ENCODE measurements around the gene COL16A1.

Gene COL16A1

GRCh38 chr1:31695327-31695726 is 8.5 kb downstream of the COL16A1 start:
- Histone ChIP-seq H3K4me1 (ENCODE audit: insufficient read depth, low read length) (no peaks in the 10 kb centered on the region), H3K4me2 (ENCODE audit: insufficient read depth, low read length) (no peak overlapping the region), H3K27ac (ENCODE audit: low read length) (no peak overlapping the region), H3K9me3 (ENCODE audit: insufficient read depth, low read length, severe bottlenecking) (no peaks in the 10 kb centered on the region), H2AFZ (ENCODE audit: low read depth, low read length) (no peak overlapping the region), H3K79me2 (ENCODE audit: insufficient read depth, low read length) (no peaks in the 10 kb centered on the region), H4K20me1 (ENCODE audit: insufficient read depth, low read length) (no peaks in the 10 kb centered on the region; the same call in 1 of the 2 replicates), H3K27me3 (ENCODE audit: insufficient read depth, low read length, poor library complexity) (no peaks in the 10 kb centered on the region), H3K4me3 (ENCODE audit: low read depth in 1 of 2, low read length in 2 of 2) (no peak overlapping the region), H3K36me3 (ENCODE audit: insufficient read depth, low read length) (no peaks in the 10 kb centered on the region), H3K9ac (ENCODE audit: low read depth, low read length) (no peak overlapping the region)
- DNase-seq = no peak
- ATAC-seq (ENCODE audit: insufficient read depth, low read depth) = no peak
- TF ChIP-seq, protein P1, sequence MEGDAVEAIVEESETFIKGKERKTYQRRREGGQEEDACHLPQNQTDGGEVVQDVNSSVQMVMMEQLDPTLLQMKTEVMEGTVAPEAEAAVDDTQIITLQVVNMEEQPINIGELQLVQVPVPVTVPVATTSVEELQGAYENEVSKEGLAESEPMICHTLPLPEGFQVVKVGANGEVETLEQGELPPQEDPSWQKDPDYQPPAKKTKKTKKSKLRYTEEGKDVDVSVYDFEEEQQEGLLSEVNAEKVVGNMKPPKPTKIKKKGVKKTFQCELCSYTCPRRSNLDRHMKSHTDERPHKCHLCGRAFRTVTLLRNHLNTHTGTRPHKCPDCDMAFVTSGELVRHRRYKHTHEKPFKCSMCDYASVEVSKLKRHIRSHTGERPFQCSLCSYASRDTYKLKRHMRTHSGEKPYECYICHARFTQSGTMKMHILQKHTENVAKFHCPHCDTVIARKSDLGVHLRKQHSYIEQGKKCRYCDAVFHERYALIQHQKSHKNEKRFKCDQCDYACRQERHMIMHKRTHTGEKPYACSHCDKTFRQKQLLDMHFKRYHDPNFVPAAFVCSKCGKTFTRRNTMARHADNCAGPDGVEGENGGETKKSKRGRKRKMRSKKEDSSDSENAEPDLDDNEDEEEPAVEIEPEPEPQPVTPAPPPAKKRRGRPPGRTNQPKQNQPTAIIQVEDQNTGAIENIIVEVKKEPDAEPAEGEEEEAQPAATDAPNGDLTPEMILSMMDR (IDR thresholded peaks at IDR 0.05; ENCODE audit: borderline replicate concordance, extremely low read depth, low read length, poor library complexity, severe bottlenecking) = no peak
- TF ChIP-seq EZH2 (IDR thresholded peaks at IDR 0.05; ENCODE audit: borderline replicate concordance, low read depth, low read length, severe bottlenecking) = no peak

DNA sequence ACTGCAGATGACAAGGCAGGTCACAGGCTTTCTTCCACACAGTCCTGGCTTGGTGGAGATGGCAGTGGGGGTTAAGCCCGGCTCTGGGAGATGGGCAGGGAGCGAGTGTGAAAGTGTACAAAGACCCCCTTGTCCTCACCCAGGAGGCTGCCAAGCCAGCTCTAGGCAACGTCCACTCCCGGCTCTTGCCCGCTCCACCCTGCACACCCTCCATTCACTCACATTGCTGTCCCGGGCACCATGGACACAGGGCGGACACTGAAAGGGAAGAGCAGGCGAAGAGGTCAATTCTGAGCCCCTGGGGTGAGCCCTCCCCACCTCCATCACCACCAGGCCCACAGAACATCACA is 8.9 kb downstream of the COL16A1 start:
- Histone ChIP-seq H3K79me2 (ENCODE audit: insufficient read depth, low read length) (no peaks in the 10 kb centered on the region), H4K20me1 (ENCODE audit: insufficient read depth, low read length) (no peaks in the 10 kb centered on the region; the same call in 1 of the 2 replicates), H3K27me3 (ENCODE audit: insufficient read depth, low read length, poor library complexity) (no peaks in the 10 kb centered on the region), H3K4me1 (ENCODE audit: insufficient read depth, low read length) (no peaks in the 10 kb centered on the region), H2AFZ (ENCODE audit: low read depth, low read length) (no peak overlapping the region), H3K4me3 (ENCODE audit: low read depth in 1 of 2, low read length in 2 of 2) (no peak overlapping the region), H3K9ac (ENCODE audit: low read depth, low read length) (no peak overlapping the region), H3K9me3 (ENCODE audit: insufficient read depth, low read length, severe bottlenecking) (no peaks in the 10 kb centered on the region), H3K27ac (ENCODE audit: low read length) (no peak overlapping the region), H3K36me3 (ENCODE audit: insufficient read depth, low read length) (no peaks in the 10 kb centered on the region), H3K4me2 (ENCODE audit: insufficient read depth, low read length) (no peak overlapping the region)
- no peak for DNase-seq
- TF ChIP-seq EZH2 (IDR thresholded peaks at IDR 0.05; ENCODE audit: borderline replicate concordance, low read depth, low read length, severe bottlenecking) = no peak
- TF ChIP-seq, protein P1 (IDR thresholded peaks at IDR 0.05; ENCODE audit: borderline replicate concordance, extremely low read depth, low read length, poor library complexity, severe bottlenecking) = no peak
- no peak for ATAC-seq (ENCODE audit: insufficient read depth, low read depth)

GRCh38 chr1:31694069-31694963 is 9.5 kb downstream of the COL16A1 start:
- TF ChIP-seq, protein P1 (IDR thresholded peaks at IDR 0.05; ENCODE audit: borderline replicate concordance, extremely low read depth, low read length, poor library complexity, severe bottlenecking) = no peak
- TF ChIP-seq EZH2 (IDR thresholded peaks at IDR 0.05; ENCODE audit: borderline replicate concordance, low read depth, low read length, severe bottlenecking) = no peak
- no peaks in the 10 kb centered on the region for H3K27me3 ChIP-seq (ENCODE audit: insufficient read depth, low read length, poor library complexity)

More at GRCh38 chr1:31694069-31694963, 9.5 kb downstream of the COL16A1 start:
- no peak overlapping the region for H2AFZ ChIP-seq (ENCODE audit: low read depth, low read length)
- H3K9ac ChIP-seq (ENCODE audit: low read depth, low read length) = no peak overlapping the region
- no peaks in the 10 kb centered on the region for H3K9me3 ChIP-seq (ENCODE audit: insufficient read depth, low read length, severe bottlenecking)
- DNase-seq = no peak
- ATAC-seq (ENCODE audit: insufficient read depth, low read depth) = no peak
- no peaks in the 10 kb centered on the region for H3K79me2 ChIP-seq (ENCODE audit: insufficient read depth, low read length)
- no peak overlapping the region for H3K4me2 ChIP-seq (ENCODE audit: insufficient read depth, low read length)
- no peak overlapping the region for H3K4me3 ChIP-seq (ENCODE audit: low read depth in 1 of 2, low read length in 2 of 2)
- no peaks in the 10 kb centered on the region; the same call in 1 of the 2 replicates for H4K20me1 ChIP-seq (ENCODE audit: insufficient read depth, low read length)
- H3K4me1 ChIP-seq (ENCODE audit: insufficient read depth, low read length) = no peaks in the 10 kb centered on the region
- H3K36me3 ChIP-seq (ENCODE audit: insufficient read depth, low read length) = no peaks in the 10 kb centered on the region
- H3K27ac ChIP-seq (ENCODE audit: low read length) = no peak overlapping the region
